ENCODE measurements around the gene TRIM32.

Gene TRIM32

GRCh38 chr9:116706310-116707290 lies 19.5 kb downstream of the TRIM32 start:
- no peak for DNase-seq

GRCh38 chr9:116712781-116713180 lies 25.7 kb downstream of the TRIM32 start:
- DNase-seq, result no peak

GRCh38 chr9:116713271-116713670 lies 26.2 kb downstream of the TRIM32 start:
- no peak for DNase-seq

GRCh38 chr9:116715751-116716150 lies 28.6 kb downstream of the TRIM32 start:
- DNase-seq, result no peak

DNA sequence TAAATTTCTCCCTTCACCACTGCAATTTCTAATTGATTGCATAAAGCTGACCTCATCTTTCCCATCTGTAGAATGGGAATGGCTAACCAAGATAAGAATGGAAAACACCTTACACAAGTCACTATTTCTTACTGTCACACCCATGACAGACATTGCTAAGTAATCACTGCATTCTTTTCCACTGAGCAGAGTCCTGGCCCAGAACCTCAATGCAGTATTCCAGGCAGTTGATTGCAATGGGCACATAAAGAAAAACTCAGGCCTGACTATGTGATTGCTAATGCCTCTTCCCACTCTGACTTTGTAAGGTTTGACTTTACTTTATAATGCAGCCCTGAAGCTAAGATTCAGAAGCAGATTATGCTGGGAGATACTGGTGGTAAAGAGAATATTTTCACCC lies 29.3 kb downstream of the TRIM32 start:
- no peak for DNase-seq

DNA sequence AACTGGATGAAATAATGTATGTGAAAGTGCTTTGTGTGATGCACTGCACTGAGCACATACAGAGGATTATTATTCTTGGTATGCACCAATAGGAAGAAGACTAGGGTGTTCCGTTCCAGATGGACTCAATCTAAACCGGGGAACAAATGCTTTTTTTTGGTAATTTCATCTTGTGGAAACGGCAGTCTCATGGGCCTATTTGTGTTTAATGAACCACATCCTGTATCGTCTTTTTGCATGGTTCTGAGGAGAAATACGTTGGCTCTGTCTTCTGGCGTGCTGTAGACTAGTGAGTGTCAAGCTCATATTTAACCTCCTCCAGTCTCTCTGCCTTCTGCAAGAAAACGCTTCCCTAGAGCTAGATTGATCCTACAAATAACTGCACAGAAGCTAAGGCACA lies 30.0 kb downstream of the TRIM32 start:
- no peak for DNase-seq

- no peak for DNase-seq
These were observed 31.0 kb downstream of the TRIM32 start for GRCh38 chr9:116718111-116718510.

DNA sequence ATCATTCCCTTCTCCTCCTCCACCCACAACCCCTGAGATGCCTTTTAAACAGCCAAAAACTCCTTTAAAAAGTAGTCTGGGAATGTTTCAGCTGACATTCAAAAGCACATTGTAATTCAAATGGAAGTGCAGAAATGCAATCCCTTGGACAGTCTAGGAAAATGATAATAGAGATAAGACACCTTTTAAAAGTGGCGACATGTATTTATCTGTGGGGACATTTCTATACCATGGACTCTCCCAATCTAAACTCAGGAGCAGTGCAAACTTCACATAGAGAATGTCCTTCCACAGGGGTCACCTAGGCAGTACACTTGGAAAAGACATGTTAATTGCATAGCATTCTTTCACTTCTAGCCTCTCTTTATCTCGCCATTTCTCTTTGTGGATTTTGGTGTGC lies 33.0 kb downstream of the TRIM32 start:
- no peak for DNase-seq

DNA sequence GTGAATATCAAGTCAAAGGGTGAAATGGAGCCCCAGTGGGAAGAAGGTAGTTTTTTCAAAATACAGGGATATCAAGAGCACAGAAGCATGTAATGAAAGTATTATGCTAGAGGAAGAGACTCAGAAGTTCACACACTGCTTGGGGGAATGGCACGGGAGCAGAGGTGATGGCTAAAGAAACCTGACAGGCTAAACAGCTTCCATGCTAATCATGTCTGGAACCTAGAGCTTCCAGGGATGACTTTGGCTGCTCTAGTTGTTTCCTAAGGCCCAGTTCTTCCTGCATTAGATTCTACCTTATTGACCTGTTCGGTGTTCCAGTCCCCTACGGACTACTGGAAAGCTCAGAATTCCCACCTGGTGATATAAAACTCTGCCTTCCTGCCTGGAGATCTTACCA lies 34.3 kb downstream of the TRIM32 start:
- no peak for DNase-seq

GRCh38 chr9:116721944-116722343 lies 34.8 kb downstream of the TRIM32 start:
- no peak for DNase-seq

DNA sequence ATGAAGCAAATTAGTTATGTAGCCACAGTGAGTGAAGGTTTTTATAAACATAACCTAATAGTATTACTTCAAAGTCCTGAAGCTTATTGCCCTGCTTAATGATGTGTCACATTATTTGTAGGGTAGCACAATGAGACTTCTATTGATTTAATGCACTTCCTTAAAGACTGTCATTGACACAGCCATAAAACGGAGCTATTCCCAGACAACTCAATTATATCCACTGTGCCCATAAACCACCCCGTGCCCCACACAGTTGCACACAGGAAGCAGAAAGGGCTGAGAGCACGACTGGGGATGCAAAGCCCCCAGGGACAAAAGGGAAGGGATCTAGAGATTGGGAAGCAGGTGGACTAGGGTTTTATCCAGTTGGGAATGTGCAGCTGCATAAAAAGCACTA lies 37.0 kb downstream of the TRIM32 start:
- DNase-seq, result no peak

GRCh38 chr9:116726602-116727001 lies 39.5 kb downstream of the TRIM32 start:
- DNase-seq, result no peak

DNA sequence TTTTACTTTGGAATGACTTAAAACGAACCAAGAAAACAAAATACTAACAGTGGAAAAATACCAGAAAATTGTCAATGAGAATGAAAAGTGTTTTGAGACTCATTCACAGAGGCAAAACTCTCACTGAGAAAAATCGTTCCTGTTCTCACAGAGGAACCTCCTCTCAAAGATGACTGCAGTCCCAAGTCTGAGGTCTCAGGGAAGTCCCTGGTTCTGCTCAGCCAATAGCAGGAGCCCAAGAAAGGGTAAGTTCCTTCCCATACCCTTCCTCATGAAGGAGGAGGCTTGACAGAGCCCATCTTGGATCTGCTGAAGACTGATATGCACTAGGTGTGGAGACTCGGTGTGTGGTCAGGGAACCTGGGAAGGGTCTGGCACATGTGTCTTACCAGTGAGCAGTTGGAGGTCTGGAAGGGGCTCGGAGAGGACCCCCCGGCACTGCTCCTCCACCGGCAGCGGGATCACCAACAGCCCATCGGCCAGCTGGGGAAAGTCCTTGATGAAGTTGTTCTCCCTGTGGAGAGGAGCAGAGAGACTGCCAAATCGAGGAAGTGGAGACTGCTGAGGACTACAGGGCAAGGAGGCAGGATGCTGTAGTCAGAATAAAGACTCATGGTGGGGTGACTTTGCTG lies 46.0 kb downstream of the TRIM32 start:
- no peak for DNase-seq

DNA sequence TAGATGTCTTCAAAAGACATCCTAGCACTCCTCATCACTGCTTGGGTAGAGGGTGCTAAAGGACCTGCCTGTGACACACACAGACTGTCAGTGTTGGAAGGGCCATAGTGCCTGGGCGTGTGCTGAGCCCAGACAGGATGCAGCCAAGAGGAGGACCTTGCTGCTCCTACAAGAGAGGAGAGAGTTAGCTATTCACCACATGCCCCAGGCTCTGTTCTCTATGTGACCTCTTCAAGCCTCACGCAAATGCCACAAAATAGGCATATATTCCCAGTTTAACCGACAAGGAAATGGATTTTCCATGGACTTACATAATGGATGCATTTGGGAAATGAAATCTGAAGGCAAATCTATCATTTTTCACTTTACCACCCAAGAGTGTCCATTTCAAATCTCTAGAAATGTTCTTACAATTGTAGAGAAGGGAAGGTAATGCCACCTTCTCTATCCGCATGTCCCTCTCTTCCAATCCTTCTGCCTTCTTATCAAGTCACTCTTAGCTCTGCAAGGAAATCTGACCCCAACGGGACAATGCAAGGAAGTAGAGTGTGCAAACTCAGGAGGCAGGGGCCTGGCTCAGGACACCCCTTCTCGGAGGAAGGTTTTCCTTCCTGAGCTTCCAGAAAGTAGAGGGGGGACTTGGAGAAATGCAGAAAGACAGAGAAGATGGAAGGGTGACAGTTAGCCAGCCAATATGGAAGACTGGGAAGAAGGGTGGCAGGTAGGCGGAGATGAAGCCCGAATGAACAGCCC lies 49.5 kb downstream of the TRIM32 start:
- DNase-seq, result no peak

- DNase-seq, result no peak
These were observed 50.0 kb downstream of the TRIM32 start for GRCh38 chr9:116737152-116737546.

DNA sequence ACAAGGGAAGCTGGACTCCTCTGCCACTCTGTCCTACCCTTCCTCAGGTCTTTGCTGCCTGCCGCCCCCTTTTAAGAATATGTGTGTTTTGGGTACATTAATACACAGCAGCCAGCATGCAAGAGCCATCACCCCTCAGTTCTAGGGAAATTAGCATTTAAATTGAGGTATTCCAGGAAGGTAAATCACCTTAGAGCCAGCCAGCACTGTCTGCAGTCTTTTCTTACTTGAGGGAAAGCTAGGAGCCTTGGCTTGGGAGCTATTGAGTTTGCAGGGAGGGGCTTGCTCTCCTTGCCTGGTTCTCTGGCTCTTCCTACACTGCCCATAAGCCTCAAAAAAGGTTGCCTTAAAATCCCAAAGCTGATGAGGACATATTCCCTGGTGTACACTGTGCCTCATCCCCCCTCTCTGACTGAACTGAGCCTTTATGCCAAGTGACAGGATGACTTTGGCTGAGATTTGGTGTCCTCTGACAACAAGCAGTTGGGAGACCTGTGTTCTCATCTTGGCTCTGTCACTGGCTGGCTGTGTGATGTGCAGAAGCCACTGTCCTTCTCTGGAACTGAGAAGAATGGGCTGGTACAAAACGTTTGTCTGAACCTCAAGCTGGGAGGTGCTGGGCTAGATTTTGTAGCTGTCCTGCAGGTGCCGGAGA lies 54.1 kb downstream of the TRIM32 start:
- DNase-seq, result no peak

DNA sequence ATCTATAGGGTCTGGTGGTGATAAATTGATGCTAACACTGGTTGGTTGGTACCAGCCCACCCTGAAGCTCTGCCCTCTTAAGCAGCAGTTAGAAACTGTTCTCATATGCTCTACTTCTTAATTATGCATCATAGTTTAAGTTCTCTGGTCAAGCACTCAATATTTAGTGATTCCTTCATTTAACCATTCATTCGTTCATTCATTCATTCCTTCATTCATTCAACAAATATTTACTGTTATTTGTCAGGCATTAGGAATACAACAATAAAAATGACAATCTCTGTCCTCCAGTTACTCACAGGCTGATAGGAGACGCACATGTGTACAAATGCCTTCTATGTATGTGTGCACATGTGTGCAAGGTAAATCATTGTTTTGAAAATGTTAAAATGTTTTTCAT lies 54.6 kb downstream of the TRIM32 start:
- no peak for DNase-seq

DNA sequence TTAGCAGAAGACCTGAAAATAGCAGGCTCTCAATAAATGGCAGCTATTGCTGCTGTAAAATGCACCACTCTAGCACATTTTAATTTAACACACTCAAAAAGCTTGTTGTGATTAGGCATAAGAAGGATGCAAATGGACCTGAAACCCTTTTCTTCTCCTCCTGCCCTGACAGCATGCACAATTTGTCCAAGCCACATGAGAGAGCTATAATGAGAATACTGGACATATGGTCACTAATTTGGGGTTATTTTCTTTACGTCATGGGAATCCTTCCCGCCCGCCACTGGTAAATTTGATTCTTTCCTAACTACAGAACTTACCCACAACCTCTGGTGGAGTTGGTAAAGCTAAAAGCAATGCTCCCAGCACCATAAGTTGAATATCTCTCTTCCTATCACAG lies 62.1 kb downstream of the TRIM32 start:
- no peak for DNase-seq

- DNase-seq, result no peak
These were observed 62.7 kb downstream of the TRIM32 start for GRCh38 chr9:116749772-116750171.

- DNase-seq, result no peak
These were observed 63.4 kb downstream of the TRIM32 start for GRCh38 chr9:116750510-116750909.
